Stomach (tissue), 9 donors: Measurements from ENCODE around the gene TAF1. TPM values are rescaled to one million over a fixed set of nuclear protein-coding genes. Genes with fewer than 3 reads are reported as not detected.
"Not testable (repeated sequence)": the region's sequence is repeated elsewhere in the genome, so short reads cannot be mapped to it uniquely, and the experiment has no call there.

ENCODE experiments used
- DNase-seq, 2 donors: peaks; one replicate each; pipeline versions ENCODE4 v3.0.0 to v3.0.0-alpha.2; 2013 to 2019
- H3K27ac ChIP-seq, 5 donors: fragments of 200-600 bp in 4 of 5; sonication (generic) in 4 of 5; one replicate each; pipeline ENCODE4 v1.5.1; 2013 to 2019; ENCODE audit warnings: mild to moderate bottlenecking in 1 of 5, moderate library complexity in 1 of 5
- H3K27me3 ChIP-seq, 3 donors: fragments of 200-600 bp; sonication (generic); one replicate each; pipeline ENCODE4 v1.5.1; 2017 to 2019; ENCODE audit warnings: mixed run types in 1 of 3
- H3K36me3 ChIP-seq, 4 donors: fragments of 200-600 bp; sonication (generic); 1 replicate in 3 of 4; 2 replicates in 1 of 4; pipeline ENCODE4 v1.5.1; 2016 to 2019
- H3K4me1 ChIP-seq, 4 donors: fragments of 200-600 bp; sonication (generic); one replicate each; pipeline ENCODE4 v1.5.1; 2016 to 2019
- H3K4me3 ChIP-seq, 4 donors: fragments of 200-600 bp; sonication (generic) in 3 of 4; one replicate each; pipeline ENCODE4 v1.5.1; 2016 to 2019; ENCODE audit warnings: mild to moderate bottlenecking in 1 of 4
- H3K9me3 ChIP-seq, 4 donors: fragments of 200-600 bp; sonication (generic); one replicate each; pipeline ENCODE4 v1.5.1; 2016 to 2019
- EP300 ChIP-seq: sonication (generic); formaldehyde crosslinking; IDR thresholded peaks from one replicate; pipeline ENCODE4 v1.6.1; 2017; ENCODE audit warnings: antibody characterized with exemption
- POLR2A ChIP-seq, 4 donors: fragments of 450-650 bp; IDR thresholded peaks; one replicate each; pipeline ENCODE4 v1.6.1; 2016; ENCODE audit warnings: antibody characterized with exemption in 4 of 4, control low read depth in 2 of 4, mild to moderate bottlenecking in 1 of 4, moderate library complexity in 1 of 4
- POLR2AphosphoS5 ChIP-seq, 3 donors: sonication (generic); formaldehyde crosslinking; IDR thresholded peaks; one replicate each; pipeline ENCODE4 v1.6.1; 2016; ENCODE audit warnings: antibody characterized with exemption in 3 of 3
- WGBS, 5 donors: extraction: QIAGEN DNeasy Blood & Tissue Kit in 3 of 5; methylation state at CpG; one replicate each; pipeline versions ENCODE4 v1.1.5 to v1.1.7; 2013 to 2018; 5-methylcytosine and 5-hydroxymethylcytosine counted together
- intact Hi-C: fragments of 100-400 bp; cut with DNase I; formaldehyde crosslinking; loops from one replicate; pipeline ENCODE4 v1.15.1; 2023; ENCODE audit warnings: low total_unique reads
- polyA plus RNA-seq, 3 donors: library from polyadenylated mRNA; stranded (reverse); fragments of 200-250 nt; gene quantifications; one replicate each; pipeline ENCODE4 v1.2.3, GENCODE V29; 2013
- total RNA-seq, 5 donors: library from RNA; depleted of rRNA; stranded (reverse); fragments of >200 nt; gene quantifications; one replicate each; pipeline versions ENCODE4 v1.1.0 to v1.2.3, GENCODE V29; 2014 to 2016
- TF ChIP-seq, protein P1 (sequence below), 7 experiments: fragments of 450-650 bp in 4 of 7; fragments of 200-600 bp in 3 of 7; sonication (generic) in 3 of 7; IDR thresholded peaks; one replicate each; pipeline ENCODE4 v1.5.1; 2016 to 2019; ENCODE audit warnings: antibody characterized with exemption in 7 of 7, control low read depth in 2 of 7, mild to moderate bottlenecking in 1 of 7
- donor health status: healthy with polysubstance abuse.
- donor health status: Bipolar disorder and iron deficiency.
- donor health status: healthy.

TAF1 gene
- total and polyA plus RNA-seq, 8 donors: 5.8 to 118 (median 31.3) TPM

DNA sequence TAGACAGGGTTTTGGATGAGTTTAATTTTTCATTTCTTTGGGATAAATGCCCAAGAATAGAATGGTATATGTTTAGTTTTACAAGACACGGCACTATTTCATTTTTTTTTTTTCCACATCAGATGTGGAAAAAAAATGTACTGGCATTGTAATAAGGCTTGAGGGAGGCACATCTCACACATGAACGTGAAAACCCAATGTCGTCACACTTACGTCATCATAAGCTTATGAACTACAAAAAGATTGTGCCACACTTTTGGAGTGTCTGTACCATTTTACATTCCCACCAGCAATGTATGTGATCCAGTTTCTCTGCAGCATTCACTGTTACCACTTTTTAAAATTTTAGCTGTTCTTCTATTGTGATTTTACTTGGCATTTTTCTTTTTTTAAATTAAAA, 74.2 kb downstream of the TAF1 start:
- no peak overlapping the region for H3K4me3 ChIP-seq
- no peak overlapping the region for H3K27ac ChIP-seq
- TF ChIP-seq, protein P1, sequence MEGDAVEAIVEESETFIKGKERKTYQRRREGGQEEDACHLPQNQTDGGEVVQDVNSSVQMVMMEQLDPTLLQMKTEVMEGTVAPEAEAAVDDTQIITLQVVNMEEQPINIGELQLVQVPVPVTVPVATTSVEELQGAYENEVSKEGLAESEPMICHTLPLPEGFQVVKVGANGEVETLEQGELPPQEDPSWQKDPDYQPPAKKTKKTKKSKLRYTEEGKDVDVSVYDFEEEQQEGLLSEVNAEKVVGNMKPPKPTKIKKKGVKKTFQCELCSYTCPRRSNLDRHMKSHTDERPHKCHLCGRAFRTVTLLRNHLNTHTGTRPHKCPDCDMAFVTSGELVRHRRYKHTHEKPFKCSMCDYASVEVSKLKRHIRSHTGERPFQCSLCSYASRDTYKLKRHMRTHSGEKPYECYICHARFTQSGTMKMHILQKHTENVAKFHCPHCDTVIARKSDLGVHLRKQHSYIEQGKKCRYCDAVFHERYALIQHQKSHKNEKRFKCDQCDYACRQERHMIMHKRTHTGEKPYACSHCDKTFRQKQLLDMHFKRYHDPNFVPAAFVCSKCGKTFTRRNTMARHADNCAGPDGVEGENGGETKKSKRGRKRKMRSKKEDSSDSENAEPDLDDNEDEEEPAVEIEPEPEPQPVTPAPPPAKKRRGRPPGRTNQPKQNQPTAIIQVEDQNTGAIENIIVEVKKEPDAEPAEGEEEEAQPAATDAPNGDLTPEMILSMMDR (IDR thresholded peaks at IDR 0.05): no peak
- TF ChIP-seq POLR2AphosphoS5 (IDR thresholded peaks at IDR 0.05) (no peak), POLR2A (IDR thresholded peaks at IDR 0.05) (no peak)
- H3K36me3 ChIP-seq: peaks cover 0 to 34% (median 29%) of the 10 kb centered on the region in 4 donors
- DNase-seq: no peak
- no peaks in the 10 kb centered on the region for H3K4me1 ChIP-seq
- no peaks in the 10 kb centered on the region for H3K27me3 ChIP-seq
- WGBS, 5 donors: 76 to 93% (median 90%) methylated on average over 4 of the region's 4 CpGs
- H3K9me3 ChIP-seq: peaks cover 0 to 5% (median 2%) of the 10 kb centered on the region in 4 donors
- intact Hi-C loops: no loop called here

DNA sequence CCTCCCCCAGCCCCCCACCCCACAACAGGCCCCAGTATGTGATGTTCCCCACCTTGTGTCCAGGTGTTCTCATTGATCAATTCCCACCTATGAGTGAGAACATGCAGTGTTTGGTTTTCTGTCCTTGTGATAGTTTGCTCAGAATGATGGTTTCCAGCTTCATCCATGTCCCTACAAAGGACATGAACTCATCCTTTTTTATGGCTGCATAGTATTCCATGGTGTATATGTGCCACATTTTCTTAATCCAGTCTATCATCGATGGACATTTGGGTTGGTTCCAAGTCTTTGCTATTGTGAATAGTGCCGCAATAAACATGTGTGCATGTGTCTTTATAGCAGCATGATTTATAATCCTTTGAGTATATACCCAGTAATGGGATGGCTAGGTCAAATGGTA, 75.7 kb downstream of the TAF1 start:
- peaks cover 0 to 34% (median 32%) of the 10 kb centered on the region in 4 donors for H3K36me3 ChIP-seq
- DNase-seq, intact Hi-C loops, H3K4me3 ChIP-seq, H3K27ac ChIP-seq, H3K4me1 ChIP-seq, H3K9me3 ChIP-seq, H3K27me3 ChIP-seq: not testable (repeated sequence)
- WGBS, 5 donors: 70 to 96% (median 94%) methylated on average over 2 of the region's 2 CpGs; no CpG with 5 or more reads in 2 of the 5 donors

DNA sequence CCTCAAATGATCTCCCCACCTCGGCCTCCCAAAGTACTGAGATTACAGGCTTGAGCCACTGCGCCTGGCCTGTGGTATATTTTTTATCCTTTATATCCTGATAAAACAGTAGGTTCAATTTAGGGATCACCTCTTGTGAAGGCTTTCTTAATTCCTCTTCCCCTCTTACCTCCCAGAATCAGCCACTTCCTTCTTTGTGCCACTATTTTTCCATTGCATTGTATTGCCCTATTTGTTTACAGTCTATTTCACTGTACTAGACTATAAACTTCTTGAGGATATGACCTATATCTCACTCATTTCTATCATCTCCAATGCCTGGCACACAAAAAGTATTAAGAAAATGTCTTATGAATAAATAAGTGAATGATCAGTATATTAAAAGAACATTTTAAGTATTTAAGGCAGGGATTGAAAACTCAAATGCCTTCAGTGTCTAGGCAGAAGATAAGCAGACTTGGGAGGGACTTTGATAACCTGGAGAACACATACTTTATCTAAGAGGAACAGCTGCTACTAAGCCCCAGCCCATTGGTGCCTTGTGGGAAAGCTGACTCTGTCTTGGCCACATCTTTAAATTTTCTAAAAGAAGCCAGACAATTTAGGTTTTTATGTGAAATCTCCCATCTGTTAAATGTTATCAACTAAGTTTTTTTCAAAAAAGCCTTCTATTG, 84.4 kb downstream of the TAF1 start:
- no peaks in the 10 kb centered on the region for H3K9me3 ChIP-seq
- no peak for TF ChIP-seq EP300
- TF ChIP-seq POLR2A (IDR thresholded peaks at IDR 0.05): no peak
- no peak for TF ChIP-seq POLR2AphosphoS5 (IDR thresholded peaks at IDR 0.05)
- TF ChIP-seq, protein P1 (IDR thresholded peaks at IDR 0.05): no peak
- H3K4me1 ChIP-seq: no peaks in the 10 kb centered on the region
- no peak overlapping the region for H3K27ac ChIP-seq
- DNase-seq: peak in 1 of 2 donors; percentile 2
- no peaks in the 10 kb centered on the region for H3K27me3 ChIP-seq
- WGBS, 5 donors: 74 to 100% (median 90%) methylated on average over 2 of the region's 2 CpGs
- no peak overlapping the region for H3K4me3 ChIP-seq
- intact Hi-C loops: no loop called here
- H3K36me3 ChIP-seq: peaks cover 8 to 46% (median 27%) of the 10 kb centered on the region in 4 donors

DNA sequence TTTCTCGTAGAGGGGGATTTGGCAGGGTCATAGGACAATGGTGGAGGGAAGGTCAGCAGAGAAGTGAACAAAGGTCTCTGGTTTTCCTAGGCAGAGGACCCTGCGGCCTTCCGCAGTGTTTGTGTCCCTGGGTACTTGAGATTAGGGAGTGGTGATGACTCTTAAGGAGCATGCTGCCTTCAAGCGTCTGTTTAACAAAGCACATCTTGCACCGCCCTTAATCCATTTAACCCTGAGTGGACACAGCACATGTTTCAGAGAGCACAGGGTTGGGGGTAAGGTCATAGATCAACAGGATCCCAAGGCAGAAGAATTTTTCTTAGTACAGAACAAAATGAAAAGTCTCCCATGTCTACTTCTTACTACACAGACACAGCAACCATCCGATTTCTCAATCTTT, 85.4 kb downstream of the TAF1 start:
- peaks cover 14 to 48% (median 33%) of the 10 kb centered on the region in 4 donors for H3K36me3 ChIP-seq
- H3K4me3 ChIP-seq, H3K27me3 ChIP-seq, H3K9me3 ChIP-seq, intact Hi-C loops, DNase-seq, H3K27ac ChIP-seq, H3K4me1 ChIP-seq: not testable (repeated sequence)
- 88 to 99% (median 90%) methylated on average over 3 to 4 of the region's 6 CpGs for WGBS, 5 donors

DNA sequence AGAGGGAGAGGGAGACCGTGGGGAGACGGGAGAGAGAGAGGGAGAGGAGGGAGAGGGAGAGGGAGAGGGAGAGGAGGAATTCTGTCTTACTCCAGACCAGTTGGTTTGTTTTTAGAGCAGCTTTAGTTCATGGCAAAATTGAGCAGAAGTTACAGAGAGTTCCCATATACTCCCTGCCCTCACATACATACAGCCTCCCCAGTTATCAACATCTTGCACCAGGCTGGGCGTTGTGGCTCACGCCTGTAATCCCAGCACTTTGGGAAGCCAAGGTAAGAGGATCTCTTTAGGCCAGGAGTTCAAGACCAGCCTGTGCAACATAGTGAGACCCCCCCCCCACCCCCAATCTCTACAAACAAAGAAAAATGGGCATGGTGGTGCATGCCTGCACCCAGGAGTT, 86.9 kb downstream of the TAF1 start:
- Histone ChIP-seq H3K27ac (no peak overlapping the region), H3K9me3 (no peaks in the 10 kb centered on the region), H3K4me3 (no peak overlapping the region), H3K36me3 (peaks cover 14 to 55% (median 45%) of the 10 kb centered on the region in 4 donors), H3K27me3 (no peaks in the 10 kb centered on the region), H3K4me1 (no peaks in the 10 kb centered on the region)
- 93 to 100% (median 95%) methylated on average over 2 to 4 of the region's 4 CpGs for WGBS, 5 donors
- TF ChIP-seq EP300: no peak
- no peak for TF ChIP-seq POLR2A (IDR thresholded peaks at IDR 0.05)
- no peak for DNase-seq
- intact Hi-C loops: no loop called here

DNA sequence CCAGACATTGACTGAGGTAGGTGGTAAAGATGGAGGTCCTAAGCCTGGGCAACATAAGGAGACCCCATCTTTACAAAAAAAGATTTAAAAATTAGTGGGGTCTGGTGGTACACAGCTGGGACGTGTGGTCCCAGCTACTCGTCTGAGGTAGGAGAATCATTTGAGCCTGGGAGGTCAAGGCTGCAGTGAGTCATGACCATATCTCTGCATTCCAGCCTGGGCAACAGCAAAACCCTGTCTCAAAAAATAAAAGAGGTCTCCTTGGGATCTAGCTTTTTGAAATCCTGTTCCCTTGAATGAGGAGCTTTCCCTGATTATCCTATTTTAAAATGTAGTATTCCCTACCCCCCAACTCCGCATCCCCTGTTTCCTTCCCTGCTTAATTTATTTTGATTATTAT, 88.1 kb downstream of the TAF1 start:
- intact Hi-C loops: no loop called here
- H3K9me3 ChIP-seq: no peaks in the 10 kb centered on the region
- TF ChIP-seq POLR2A (IDR thresholded peaks at IDR 0.05): no peak
- TF ChIP-seq, protein P1 (IDR thresholded peaks at IDR 0.05): no peak
- TF ChIP-seq EP300: no peak
- TF ChIP-seq POLR2AphosphoS5 (IDR thresholded peaks at IDR 0.05): no peak
- no peaks in the 10 kb centered on the region for H3K27me3 ChIP-seq
- H3K36me3 ChIP-seq: peaks cover 14 to 63% (median 57%) of the 10 kb centered on the region in 4 donors
- WGBS, 5 donors: 83 to 93% (median 87%) methylated on average over 3 of the region's 3 CpGs
- no peak for DNase-seq
- H3K27ac ChIP-seq: no peak overlapping the region
- H3K4me3 ChIP-seq: no peak overlapping the region
- no peaks in the 10 kb centered on the region for H3K4me1 ChIP-seq
